HL-60/S4 (cell line): Measurements from ENCODE around the gene ACAD11.
"Not testable (repeated sequence)": the region's sequence is repeated elsewhere in the genome, so short reads cannot be mapped to it uniquely, and the experiment has no call there.

Experiments used
- in situ Hi-C: fragments of 300-500 bp; cut with MboI; formaldehyde crosslinking; loops from 2 replicates; pipeline ENCODE4 v1.14.3; 2022; ENCODE audit warnings: low sequenced_read_pairs

ACAD11 gene

GRCh38 chr3:132606620-132607019 lies 53.0 kb downstream of the ACAD11 start:
- in situ Hi-C loops: not testable (repeated sequence)

- in situ Hi-C loops: no loop called here
These were observed 53.5 kb downstream of the ACAD11 start for GRCh38 chr3:132606085-132606484.

GRCh38 chr3:132605374-132605792 lies 54.2 kb downstream of the ACAD11 start:
- in situ Hi-C loops: no loop called here

- in situ Hi-C loops: not testable (repeated sequence)
These were observed 59.0 kb downstream of the ACAD11 start for GRCh38 chr3:132600614-132601013.

- in situ Hi-C loops: no loop called here
These were observed 61.4 kb downstream of the ACAD11 start for GRCh38 chr3:132598181-132598580.

GRCh38 chr3:132597660-132598059 lies 61.9 kb downstream of the ACAD11 start:
- in situ Hi-C loops: no loop called here

GRCh38 chr3:132596816-132597433 lies 62.7 kb downstream of the ACAD11 start, which contains the start of gene ACKR4:
ACKR4 (plus strand) TSS chr3:132597270; CDS start chr3:132600398, 3,128 bp downstream.
- in situ Hi-C loops: no loop called here

GRCh38 chr3:132596326-132596725 lies 63.3 kb downstream of the ACAD11 start:
- in situ Hi-C loops: no loop called here

- in situ Hi-C loops: no loop called here
These were observed 64.6 kb downstream of the ACAD11 start for GRCh38 chr3:132595014-132595413.

GRCh38 chr3:132594498-132594897 lies 65.1 kb downstream of the ACAD11 start:
- in situ Hi-C loops: no loop called here

- in situ Hi-C loops: no loop called here
These were observed 65.7 kb downstream of the ACAD11 start for GRCh38 chr3:132593947-132594323.

GRCh38 chr3:132593241-132593946 lies 66.2 kb downstream of the ACAD11 start:
- in situ Hi-C loops: no loop called here

GRCh38 chr3:132592216-132592615 lies 67.4 kb downstream of the ACAD11 start:
- in situ Hi-C loops: no loop called here

- in situ Hi-C loops: no loop called here
These were observed 72.2 kb downstream of the ACAD11 start for GRCh38 chr3:132587401-132587800.

GRCh38 chr3:132573797-132574211 lies 85.8 kb downstream of the ACAD11 start:
- in situ Hi-C loops: no loop called here

GRCh38 chr3:132570016-132570415 lies 89.6 kb downstream of the ACAD11 start:
- in situ Hi-C loops: no loop called here

GRCh38 chr3:132569580-132569979 lies 90.0 kb downstream of the ACAD11 start:
- in situ Hi-C loops: no loop called here

- in situ Hi-C loops: no loop called here
These were observed 90.5 kb downstream of the ACAD11 start for GRCh38 chr3:132569153-132569552.

GRCh38 chr3:132568422-132568821 lies 91.2 kb downstream of the ACAD11 start:
- in situ Hi-C loops: no loop called here

GRCh38 chr3:132564070-132564465 lies 95.5 kb downstream of the ACAD11 start:
- in situ Hi-C loops: no loop called here

- in situ Hi-C loops: no loop called here
These were observed 96.1 kb downstream of the ACAD11 start for GRCh38 chr3:132563420-132564069.

GRCh38 chr3:132561003-132561402 lies 98.6 kb downstream of the ACAD11 start:
- in situ Hi-C loops: no loop called here
